HG03439 (cell line): Measurements from ENCODE around the gene GINS3.

Source experiments
- ATAC-seq: cut with Tn5 transposase; IDR thresholded peaks from one replicate; pipeline ENCODE4 v1.9.1; 2021; ENCODE audit warnings: mild to moderate bottlenecking, moderate library complexity; ENCODE audit not compliant: unreplicated experiment

GINS3 gene

GRCh38 chr16:58421529-58421928 lies 29.3 kb downstream of the GINS3 start:
- no peak for ATAC-seq

DNA sequence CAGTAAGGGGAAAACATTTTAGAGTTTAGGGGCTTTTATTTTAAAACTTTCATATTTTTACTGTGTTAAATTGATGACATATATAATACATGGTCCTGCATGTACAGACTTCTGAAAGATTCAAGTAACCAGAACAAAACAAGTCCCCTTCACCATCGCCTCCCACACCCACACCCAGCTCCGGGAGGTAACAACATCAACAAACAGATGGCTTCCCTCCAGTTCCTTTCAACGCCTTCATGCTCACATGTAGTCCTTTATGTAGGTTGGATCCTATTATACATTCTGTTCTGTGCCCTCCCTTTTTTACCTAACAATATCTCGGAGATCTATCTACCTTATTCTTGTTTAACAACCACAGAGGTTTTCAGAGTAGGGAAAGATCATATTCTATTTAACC lies 30.5 kb downstream of the GINS3 start:
- no peak for ATAC-seq

DNA sequence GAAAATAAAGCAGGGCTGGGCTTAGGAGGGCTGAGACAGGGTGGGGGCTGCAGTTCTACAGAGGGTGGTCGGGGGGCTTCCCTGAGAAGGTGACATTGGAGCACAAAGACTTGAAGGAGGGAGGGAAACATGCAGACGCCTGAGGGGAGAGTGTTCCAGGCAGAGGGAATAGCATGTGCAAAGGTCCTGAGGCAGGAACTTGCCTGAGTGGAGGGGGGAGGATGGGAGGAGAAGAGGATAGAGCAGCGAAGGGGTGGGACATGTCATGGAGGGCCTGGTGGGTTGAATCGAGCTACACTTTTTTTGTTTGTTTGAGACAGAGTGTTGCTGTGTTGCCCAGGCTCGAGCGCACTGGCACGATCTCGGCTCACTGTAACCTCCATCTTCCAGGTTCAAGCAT lies 33.0 kb downstream of the GINS3 start:
- no peak for ATAC-seq

DNA sequence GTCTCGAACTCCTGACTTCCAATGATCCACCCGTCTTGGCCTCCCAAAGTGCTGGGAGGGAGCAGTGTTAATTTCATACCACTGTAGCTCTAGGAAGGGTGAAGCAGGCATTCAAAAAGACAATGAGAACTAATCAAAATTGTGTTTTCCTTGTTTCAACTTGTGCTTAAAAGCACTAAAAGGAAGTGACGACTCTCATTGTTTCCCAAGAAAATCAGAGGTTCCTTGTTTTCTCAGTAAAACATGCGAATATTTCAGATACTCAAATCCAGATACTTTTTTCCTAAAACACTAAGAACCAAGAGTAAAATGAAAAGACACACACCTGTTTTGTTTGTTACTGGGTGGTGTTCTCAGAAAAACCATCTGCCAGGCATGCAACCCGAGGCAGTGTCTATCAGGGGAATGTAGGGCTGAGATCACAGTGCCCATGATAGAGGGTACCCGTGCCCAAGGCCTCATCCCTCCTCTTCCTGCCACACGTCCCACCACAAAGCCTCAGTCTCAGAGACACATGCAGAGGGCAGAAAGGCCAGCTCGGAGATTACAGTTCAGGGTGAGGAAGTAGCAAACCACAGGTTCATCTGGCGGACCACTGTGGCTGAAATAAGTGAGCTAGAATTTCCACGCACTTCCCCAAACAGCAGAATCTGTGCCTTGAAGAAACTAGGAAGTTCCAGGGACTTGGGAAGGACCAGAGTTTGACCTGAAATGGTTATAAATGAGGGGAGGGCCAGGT lies 33.7 kb downstream of the GINS3 start:
- ATAC-seq: no peak

DNA sequence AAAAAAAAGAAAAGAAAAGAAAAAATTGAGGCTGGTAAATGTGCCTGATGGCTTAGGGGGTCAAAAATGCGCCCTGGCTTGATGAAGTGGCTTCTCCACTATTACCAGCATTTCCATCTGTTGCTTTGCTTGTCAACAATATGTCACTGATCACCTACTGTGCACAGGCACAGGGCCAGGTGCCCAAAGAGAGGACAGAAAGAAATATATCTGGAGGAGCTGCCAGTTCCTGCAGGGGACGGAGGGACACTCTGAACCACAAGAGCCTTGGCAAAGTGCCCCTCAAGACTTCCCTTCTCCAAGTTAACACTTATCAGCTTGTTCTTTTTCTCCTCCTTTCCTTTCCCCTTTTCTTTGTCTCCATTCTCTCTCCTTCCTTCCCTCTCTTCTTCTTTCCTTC lies 34.7 kb downstream of the GINS3 start:
- no peak for ATAC-seq

GRCh38 chr16:58428621-58429542 lies 36.6 kb downstream of the GINS3 start:
- no peak for ATAC-seq

GRCh38 chr16:58430718-58431117 lies 38.4 kb downstream of the GINS3 start:
- no peak for ATAC-seq

GRCh38 chr16:58433569-58433951 lies 41.3 kb downstream of the GINS3 start:
- no peak for ATAC-seq

GRCh38 chr16:58435779-58436178 lies 43.5 kb downstream of the GINS3 start:
- ATAC-seq: no peak

DNA sequence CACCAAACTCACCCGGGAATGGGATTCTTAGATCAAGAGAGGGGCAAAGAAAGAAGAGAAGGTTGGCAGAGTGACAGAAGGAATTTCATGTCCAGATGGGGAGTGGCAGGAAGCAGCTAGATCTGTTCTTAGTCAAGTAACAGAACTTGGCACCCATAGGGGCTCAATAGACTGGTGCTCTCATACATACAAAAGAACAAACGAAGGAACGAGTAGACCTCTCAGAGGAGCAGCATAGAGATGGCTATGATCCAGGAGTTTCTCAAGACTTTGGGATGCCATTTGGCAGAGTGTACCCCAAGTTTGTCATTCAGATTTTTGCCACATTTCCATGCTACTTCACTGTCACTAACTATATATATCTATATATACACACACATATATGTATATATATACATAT lies 47.9 kb downstream of the GINS3 start:
- no peak for ATAC-seq

DNA sequence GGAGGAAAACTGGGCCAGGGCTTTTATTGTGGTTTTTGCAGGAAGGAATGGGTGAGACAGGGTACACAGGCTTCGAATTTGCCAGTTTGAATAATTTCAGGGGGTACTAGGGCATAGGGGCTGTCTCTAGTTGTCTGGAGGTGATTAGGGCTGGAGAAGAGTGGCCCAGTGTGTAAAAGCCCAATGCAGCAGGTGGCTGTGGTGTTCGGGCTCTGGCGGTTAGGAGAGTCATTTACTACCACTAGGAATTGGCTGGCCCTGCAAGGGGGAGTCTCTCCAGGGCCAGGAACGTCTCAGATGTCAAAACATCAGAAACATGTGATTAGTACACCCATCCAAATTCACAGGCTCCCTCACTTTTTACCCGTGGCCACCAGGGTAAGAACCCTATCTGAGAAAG lies 50.3 kb downstream of the GINS3 start:
- ATAC-seq: no peak

- no peak for ATAC-seq
Observed at GRCh38 chr16:58443783-58444182, 51.5 kb downstream of the GINS3 start.

DNA sequence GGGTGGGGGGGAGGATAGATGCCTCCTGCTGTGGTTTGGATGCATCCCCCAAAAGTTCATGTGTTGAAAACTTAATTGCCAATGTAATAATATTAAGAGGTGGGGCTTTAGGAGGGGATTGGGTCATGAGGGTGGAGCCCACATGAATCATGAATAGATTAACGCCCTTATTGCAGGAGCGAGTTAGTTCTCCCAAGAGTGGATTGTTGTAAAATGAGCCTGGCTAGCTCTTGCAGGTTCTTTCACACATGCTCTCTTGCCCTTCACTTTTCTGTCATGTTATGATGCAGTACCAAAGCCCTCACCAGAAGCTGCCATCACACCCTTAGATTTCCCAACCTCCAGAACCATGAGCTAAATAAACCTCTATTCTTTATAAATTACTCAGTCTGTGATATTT lies 52.0 kb downstream of the GINS3 start:
- ATAC-seq: no peak

DNA sequence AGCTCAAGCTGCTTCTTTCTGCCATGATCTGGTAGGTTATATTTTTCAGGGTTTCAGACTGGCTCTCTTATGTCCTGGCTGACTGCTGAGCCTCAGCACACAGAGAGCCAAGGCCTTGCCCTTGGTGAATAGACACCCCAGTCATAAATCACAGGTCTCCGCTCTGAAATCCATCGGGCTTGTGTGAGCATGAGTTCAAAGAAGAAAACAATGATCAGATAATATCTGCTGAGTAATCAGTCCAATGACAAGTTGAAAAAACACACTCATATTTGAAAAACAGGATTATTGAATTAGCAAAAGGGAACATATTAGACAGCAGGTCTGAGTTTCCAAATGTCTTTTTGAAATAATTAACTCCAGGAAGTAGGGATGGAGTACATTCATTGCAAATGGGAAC lies 56.6 kb downstream of the GINS3 start:
- ATAC-seq: no peak

GRCh38 chr16:58449306-58449705 lies 57.0 kb downstream of the GINS3 start:
- no peak for ATAC-seq

DNA sequence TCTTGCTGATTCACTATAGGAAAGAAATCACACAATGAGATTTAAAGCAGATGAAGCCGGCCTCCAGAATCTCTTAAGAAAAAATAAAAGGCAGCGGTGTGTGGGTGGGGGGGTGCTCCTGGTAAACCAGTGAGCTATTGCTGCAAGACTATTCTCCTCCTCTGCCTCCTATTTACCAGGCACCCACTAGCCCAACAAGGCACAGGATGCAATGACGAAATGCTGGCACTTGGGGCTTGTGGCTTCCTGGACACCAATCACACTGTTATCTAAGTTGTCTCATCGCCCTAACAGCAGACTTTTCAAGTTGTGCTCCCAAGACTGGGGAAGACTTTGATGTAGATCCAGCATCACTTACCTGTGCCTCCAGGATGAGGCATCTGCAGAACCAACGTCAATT lies 57.5 kb downstream of the GINS3 start:
- no peak for ATAC-seq

- no peak for ATAC-seq
Observed at GRCh38 chr16:58450590-58450989, 58.3 kb downstream of the GINS3 start.

- ATAC-seq: no peak
Observed at GRCh38 chr16:58451265-58451689, 59.0 kb downstream of the GINS3 start.

- ATAC-seq: no peak
Observed at GRCh38 chr16:58451945-58452401, 59.7 kb downstream of the GINS3 start.

GRCh38 chr16:58452640-58453039 lies 60.4 kb downstream of the GINS3 start:
- ATAC-seq: no peak

- no peak for ATAC-seq
Observed at GRCh38 chr16:58454178-58454577, 61.9 kb downstream of the GINS3 start.

DNA sequence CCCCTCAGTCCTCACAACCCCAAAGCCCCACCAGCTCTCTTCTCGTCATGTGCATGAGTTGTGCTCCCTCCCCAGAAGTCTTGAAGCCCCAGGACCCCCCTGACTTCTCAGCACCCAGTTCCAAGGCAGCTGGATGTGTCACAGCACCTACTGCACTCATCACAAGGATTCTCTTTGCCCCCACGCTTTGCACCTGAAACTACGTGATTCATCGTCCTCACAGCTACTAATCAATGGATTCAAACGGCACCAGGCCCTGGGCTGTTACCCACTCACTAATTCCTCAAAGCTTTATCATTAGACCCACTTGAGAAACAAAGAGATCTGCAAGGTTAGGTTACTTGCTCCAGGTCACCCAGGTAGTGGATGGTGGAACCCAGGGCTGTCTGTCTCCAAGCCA lies 62.6 kb downstream of the GINS3 start:
- no peak for ATAC-seq
